PFSK-1 (cell line): ENCODE data around the gene NECTIN1.

Experiments used
- REST ChIP-seq, 2 experiments: IDR thresholded peaks; 2 replicates each; pipeline versions ENCODE4 v1.6.1 to v1.8.0; 2011 to 2012; ENCODE audit warnings: low read depth in 2 of 2, low read length in 2 of 2, control low read depth in 1 of 2, inconsistent platforms in 1 of 2, mild to moderate bottlenecking in 1 of 2, moderate library complexity in 1 of 2; ENCODE audit not compliant: insufficient read depth in 1 of 2
- SIN3A ChIP-seq: IDR thresholded peaks from 2 replicates; pipeline ENCODE4 v1.6.1; 2012; ENCODE audit warnings: mild to moderate bottlenecking, low read length, moderate library complexity, borderline replicate concordance; ENCODE audit not compliant: insufficient read depth
- TAF1 ChIP-seq: IDR thresholded peaks from 2 replicates; pipeline ENCODE4 v1.6.1; 2012; ENCODE audit warnings: low read length, control low read depth, borderline replicate concordance; ENCODE audit not compliant: insufficient read depth

DNA sequence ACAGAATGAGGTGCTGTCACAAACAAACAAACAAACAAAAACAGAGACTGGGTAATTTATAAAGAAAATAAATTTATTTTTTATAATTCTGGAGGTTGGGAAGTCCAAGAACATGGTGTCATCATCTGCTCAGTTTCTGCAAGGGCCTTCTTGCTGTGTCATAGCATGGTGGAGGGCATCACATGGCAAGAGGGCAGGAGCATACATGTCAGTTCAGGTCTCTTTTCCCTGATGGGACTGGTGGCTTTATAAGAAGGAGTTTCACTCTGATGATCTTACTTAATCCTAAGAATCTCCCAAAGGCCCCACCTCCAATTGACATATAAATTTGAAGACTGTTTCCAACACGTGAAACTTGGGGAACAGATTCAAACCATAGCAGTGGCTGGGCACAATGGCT is 135.7 kb downstream of the NECTIN1 start:
- TF ChIP-seq SIN3A: no peak
- no peak for TF ChIP-seq TAF1
- TF ChIP-seq REST (IDR thresholded peaks at IDR 0.05; ENCODE audit: insufficient read depth in 1 of 2, low read depth in 2 of 2, low read length in 2 of 2): no peak
